HG02571 (cell line): ENCODE measurements around the gene FCN1.

ENCODE experiments used
- ATAC-seq: cut with Tn5 transposase; IDR thresholded peaks from one replicate; pipeline ENCODE4 v1.9.1; 2021; ENCODE audit warnings: mild to moderate bottlenecking, moderate library complexity; ENCODE audit not compliant: unreplicated experiment

The FCN1 gene

DNA sequence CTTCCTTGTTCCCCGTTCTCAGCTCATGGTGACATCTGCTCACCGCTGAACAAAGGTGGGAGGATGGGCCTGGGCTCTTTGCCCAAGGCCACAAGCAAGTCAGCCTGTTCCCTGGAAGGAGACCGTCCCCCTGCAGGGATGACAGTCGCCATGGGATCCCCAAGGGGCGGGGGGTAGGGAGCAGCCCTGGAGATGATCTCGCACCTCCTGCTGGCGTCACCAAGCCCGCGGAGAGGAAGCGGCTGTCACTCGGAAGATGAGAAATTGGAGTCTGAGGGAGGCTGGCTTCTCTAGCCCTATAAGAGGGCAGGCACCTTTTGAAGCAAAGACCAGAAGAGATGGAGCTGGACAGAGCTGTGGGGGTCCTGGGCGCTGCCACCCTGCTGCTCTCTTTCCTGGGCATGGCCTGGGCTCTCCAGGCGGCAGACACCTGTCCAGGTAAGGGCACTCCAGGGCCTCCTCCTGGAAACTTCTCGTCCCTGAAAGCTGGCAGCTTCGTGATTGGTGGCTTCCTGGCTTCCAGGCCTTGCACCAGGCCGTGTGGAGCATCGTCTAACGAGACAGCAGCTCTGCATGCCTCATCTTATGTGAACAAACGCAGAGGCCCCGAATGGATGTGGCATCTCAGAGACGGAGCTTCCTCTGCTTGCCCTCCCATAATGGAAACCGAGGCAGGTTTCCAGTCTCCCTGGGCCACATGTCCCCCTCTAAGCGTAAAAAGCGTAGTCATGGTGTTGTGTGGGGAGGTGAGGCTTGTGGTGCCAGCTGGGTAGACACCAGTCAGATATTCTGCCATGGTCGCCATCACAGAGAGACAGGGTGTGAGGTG, 37.0 kb downstream of the FCN1 start, which contains the start of gene FCN2:
Gene FCN2 (plus strand): TSS at position 327 of the 829 bp plus-strand sequence. CDS start 12 bp downstream, at position 339.
- ATAC-seq: no peak

DNA sequence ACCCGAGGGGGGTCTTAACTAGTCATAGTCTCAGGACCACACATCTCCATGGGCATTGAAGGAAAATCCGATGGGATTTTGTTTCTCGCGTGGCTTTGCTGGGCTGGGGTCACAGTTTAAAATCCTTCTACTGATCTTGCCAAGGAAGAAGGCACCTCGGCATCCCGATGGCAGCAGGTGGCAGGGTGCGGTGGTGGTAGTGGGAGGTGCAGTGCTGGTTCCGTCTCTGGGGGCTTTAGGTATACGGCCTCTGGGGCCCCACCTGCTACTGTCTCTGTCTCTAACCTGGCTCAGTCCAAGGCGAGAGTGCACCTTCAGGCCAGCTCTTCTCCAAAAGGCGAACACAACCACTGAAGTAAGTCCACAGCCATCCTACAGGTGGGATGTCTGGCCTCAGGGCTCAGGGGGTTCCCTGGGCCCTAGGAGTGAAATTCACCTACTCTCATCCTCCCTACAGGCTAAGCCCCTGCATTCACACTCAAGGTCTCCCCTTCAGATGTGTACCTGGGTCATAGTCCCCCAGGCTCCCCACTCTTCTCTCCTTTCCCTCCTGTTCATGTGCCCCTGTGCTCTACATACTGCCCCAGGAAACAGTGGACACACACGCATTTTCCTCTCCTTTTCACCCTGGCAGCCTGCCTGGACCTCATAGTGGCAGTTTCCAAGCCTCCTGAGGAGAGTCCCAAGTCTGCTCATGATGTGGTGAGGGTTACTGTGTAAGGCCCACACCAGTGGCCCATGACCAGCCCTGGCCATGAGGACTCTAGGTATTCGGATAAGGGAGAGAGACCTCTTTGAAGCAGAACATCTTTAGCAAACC, 37.8 kb downstream of the FCN1 start:
- ATAC-seq: no peak

DNA sequence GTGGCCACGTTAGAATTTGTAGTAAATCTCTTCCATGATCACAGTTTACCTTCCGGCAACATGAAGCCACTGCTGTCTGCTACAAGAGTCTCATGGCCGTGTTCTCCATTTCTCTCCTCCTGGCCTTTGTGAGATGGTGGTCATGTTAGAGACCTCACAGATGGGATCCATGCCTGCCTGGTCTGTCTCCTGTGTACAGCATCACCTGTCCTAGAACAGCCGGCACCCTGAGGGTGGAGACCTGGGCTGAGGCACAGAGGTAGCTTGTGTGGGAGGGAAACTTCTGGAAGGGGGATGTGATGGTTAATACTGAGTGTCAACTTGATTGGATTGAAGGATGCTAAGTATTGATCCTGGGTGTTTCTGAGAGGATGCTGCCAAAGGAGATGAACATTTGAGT, 40.2 kb downstream of the FCN1 start:
- no peak for ATAC-seq

DNA sequence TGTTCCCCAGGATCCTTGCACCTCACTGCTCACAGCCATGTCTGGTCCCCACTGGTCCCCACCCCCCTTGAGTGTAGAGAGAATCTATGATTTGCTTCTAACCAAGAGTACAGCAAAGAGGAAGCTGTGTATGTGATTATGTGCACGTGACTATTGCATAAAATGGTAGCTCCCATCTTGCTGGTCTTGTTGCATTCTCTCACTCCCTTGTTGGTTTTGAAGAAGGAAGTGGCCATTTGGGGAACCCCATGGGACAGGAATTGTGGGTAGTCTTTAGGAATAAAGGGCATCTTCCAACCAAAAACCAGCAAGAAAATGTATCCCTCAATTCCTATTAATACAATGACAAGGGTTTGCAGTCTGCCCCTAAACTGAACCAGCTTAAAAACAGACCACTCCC, 42.3 kb downstream of the FCN1 start:
- no peak for ATAC-seq

DNA sequence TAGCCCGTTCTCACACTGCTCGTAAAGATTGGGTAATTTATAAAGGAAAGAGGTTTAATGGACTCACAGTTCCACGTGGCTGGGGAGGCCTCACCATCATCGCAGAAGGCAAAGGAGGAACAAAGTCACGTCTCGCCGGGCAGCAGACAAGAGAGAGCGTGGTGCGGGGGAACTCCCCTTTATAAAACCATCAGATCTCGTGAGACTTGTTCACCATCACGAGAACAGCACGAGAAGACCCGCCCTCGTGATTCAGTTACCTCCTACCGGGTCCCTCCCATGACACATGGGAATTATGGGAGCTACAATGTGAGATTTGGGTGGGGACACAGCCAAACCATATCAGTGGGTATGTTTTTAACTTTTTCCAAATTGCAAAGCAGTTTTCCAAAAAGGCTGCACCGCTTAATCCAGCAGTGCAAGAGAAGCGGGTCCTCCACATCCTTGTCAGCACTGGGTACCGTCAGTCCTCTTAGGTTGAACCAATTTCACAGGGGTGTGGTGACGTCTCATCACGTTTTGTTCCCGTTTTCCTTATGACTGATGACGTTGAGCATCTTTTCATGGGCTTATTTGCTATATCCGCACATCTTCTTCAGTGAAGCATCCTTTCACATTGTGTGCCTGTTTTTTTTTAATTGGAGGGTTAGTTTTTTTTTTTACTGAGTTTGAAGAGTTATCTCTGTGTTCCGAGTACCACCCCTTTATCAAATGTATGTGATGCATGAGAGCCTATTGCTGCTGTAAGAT, 45.1 kb downstream of the FCN1 start:
- no peak for ATAC-seq

DNA sequence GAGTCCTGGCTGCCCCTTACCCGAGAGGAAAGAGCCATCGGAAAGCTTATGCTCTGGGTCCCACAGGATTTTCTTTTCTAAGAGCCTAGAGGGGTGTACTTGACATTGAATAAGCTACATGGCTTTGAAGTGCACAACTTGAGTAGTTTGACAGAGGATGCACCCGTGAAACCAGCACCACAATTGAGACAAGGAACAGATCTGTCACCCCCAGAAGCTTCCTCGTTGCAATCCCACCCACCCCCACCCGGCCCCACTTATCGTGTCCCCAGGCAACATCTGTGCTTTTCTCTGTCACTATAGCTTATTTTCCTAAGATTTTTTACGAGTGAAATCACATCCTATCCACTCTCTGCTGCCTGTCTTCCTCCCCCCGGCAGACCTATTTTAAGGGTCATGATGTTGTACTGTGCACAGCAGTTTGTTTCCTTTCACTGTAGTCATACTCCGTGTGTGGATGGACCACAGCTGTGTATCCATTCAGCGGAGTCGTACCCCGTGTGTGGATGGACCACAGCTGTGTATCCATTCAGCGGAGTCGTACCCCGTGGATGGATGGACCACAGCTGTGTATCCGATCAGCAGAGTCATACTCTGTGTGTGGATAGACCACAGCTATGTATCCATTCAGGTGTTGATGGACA, 45.9 kb downstream of the FCN1 start:
- ATAC-seq: no peak

DNA sequence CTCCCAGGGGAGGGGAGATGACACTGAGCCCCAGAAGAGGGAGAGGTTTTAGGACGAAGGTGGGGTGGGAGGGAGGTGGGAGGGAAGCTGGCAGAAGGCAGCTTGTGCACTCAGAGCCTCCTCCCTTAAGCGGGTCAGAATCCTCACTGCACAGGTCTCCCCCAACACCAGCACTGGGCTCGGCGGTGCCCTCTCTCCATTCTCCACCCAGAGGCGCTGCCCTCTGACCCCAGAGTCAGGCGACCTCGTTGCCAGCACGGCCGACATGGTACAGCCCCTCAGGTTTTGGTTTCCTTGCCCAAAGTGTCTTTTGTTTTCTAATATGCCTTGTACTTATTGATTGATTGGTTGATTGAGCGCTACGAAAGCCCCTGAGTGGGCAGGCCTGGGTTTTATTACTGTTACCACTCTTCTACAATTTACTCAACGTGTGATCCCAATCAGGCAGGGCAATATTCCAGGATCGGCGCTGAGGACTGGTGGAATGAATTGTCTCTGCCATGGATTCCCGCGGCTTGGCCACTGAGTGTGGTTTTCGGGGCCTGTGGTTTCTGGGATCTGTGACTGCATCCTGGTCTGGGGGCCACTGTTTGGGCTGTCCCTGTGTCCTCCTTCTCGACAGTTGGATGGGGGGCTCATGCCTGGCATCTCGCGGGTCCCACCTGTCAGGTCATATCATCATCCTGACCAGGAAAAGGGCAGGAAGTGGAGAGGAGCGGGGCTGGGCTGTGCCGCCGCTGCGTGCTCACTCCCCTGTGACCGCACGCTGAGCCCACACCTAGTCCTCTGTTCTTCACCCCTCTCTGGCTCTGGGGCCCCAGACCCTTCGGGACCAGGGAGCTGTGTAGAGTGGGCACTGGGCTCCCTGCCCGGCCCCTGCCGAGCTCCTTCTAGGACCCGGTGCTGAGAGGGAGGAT, 46.7 kb downstream of the FCN1 start:
- no peak for ATAC-seq

DNA sequence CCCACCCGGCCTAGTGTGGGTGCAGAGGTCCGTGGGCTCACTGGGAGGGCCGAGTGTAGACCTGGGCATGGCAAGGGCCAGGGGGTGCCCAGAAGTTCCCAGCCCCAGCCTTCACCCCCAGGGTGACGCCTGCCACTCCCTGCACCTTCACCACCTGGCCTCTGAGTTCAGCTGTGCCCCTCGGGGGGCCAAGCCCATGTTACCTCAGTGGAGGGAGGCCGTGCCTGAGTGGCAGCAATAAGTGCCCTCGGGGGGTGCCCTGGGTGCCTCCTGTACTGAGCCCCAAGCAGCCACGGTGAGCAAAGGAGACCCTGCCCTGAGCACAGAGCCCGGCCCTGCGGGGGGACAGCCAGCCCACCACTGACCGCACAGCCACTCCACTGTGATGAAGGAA, 47.4 kb downstream of the FCN1 start:
- ATAC-seq: no peak

DNA sequence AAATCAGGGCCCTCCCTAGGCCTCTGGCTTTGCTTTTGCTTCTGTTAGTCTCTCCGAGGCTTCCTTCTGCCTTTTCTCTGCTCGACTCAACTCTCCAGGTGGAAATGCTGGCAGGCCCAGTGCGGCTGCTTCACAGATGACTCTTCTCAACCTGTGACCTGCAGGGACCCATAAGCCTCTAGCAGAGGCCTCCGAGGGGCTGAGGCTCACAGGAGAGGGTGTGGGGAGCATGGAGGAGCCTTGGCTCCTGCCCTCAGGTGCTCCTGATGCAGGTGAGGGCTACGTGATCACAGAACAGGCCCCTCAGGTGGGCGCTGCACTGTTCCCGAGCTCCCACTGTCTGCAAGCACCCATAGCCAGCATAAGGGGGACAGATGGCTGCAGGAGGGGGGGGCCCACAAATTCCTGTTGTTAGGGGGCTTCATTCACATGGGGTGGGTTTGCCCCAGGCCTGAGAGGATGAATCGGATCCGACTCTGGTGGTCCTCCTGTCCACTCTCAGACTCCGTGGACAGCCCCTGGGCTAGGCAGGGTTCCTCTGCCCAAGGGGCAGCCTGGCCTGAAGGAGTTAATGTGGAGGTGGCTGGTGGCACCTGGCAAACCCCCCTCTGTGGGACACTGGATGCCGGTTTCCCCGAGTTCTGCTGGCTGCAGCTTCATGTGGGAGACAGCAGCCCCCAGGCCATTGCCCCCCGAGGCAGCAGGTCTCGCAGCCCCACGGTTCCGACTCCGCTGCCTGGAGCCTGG, 48.0 kb downstream of the FCN1 start:
- ATAC-seq: no peak

DNA sequence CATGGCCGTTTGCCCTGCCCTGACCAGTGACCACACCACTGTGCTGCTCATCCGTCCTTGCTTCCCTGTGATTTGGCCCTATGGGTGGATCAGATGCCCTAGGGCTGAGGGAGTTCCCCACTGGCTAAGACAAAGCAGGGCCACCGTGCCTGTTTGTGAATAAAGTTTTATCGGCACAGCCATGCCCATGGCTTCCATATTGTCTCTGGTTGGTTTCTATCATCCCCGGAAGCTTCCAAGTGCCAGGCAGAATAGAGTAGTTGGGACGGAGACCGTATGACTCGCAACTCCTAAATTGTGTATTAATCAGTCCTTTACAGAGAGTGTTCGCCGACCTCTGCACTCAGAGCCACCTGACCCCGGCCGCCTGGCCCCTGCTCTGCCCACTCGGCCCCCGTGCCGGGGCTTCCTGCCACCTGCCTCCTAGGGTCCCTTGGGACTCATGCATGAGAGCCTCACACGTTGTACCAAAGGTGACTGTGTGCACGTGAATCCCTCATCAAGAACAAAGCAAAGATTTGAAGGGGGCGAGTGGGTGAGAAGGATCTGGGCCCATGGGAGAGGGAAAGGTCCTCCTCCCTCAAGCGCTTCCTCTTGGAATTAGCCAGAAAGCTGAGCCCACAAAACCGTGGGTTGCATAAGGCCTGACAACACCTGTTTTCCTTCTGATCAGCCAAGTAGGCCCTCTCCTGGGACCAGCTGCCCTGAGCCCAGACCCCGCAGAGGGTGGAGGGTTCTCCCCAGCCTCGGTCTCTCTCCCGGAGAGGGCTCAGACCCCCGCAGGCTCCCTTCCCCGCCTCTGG, 48.8 kb downstream of the FCN1 start:
- ATAC-seq: no peak

DNA sequence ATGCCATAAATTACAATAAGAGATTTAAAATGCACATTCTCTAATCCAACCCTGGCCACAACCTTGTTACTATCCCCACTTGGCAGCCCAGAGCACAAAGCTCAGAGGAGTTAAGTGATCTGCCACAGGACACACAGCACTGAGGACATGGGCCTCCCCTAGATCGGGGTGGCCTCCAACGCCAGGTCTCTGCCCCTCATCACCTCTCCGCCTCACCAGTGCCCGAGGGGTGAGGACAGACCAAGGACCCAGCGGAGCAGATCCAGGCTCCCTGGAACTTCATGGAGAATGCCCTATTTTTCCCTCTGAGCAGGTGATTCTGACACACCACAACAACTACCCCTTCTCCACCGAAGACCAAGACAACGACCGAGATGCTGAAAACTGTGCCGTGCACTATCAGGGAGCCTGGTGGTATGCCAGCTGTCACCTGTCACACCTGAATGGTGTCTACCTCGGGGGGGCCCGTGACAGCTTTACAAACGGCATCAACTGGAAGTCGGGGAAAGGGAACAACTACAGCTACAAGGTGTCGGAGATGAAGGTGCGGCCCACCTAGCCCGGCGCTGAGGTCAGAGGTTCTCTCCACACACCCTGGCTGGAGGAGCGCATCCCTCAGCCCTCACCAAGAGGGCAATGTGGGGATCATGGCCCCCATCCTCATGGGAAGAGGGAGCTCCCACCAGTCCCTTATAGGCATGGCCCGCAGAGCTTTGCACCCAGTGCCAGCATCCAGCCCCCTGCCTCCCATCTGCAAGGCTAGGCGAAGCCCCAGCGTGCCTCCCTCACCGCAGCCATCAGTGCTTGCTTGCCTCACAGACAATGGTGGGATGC, 49.6 kb downstream of the FCN1 start:
- ATAC-seq: no peak

DNA sequence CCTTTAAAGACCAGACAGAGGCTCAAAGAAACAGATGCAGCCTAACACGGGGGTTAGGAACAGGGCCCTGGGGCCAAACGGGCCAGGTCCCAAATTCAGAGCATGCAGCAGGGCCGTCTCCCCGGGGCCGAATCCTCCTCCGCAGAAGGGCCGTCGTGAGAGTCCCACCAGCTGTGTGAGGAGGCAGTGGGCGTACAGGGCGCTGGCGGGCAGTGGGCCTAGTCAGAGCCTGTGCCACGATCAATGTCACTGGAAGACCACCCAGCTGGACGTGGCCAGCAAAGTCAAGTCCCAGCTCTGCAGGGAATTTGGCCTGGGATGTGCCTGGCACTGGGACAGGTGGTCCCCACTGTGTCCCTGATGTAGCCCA, 52.9 kb downstream of the FCN1 start:
- ATAC-seq: no peak

DNA sequence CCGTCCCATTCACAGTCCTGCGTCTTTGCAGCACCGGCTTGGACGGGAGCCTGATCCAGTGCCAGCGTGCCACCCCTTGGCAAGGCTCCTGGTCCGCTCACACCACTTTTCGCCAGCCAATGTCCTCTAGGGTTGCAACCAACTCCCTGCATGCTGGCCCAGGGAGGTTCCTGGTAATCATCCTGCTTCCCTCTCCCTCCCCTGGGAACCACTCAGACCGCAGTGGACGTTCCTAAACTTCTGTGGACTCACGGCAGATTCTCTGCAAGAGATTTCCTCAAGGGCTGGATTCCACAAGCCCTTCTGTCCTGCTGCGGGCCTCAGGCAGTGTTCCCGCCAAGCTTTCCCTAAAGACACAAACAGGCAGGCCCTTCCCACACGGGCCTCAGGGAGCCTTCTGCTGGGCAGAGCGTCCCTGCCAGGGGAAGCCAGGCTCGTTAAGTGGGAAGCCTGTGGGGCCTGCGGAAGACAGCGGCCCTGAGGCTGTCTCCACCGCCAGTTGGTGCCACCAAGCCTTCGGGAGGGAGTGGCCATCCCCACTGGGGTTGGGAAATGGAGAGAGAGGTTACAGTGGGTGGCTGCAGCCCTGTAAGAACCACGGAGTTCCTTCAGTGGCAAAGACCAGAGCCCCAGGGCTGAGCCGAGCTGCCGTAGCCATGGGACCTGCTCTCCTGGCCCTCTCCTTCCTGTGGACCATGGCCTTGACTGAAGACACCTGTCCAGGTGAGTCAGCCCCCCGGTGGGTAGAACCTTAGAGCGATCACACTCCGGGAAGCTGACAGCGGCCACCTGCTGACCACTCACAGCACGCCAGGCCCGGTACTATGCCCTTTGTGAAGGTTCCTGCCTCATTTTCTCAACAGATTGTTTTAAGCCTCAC, 53.5 kb downstream of the FCN1 start:
- ATAC-seq: no peak

DNA sequence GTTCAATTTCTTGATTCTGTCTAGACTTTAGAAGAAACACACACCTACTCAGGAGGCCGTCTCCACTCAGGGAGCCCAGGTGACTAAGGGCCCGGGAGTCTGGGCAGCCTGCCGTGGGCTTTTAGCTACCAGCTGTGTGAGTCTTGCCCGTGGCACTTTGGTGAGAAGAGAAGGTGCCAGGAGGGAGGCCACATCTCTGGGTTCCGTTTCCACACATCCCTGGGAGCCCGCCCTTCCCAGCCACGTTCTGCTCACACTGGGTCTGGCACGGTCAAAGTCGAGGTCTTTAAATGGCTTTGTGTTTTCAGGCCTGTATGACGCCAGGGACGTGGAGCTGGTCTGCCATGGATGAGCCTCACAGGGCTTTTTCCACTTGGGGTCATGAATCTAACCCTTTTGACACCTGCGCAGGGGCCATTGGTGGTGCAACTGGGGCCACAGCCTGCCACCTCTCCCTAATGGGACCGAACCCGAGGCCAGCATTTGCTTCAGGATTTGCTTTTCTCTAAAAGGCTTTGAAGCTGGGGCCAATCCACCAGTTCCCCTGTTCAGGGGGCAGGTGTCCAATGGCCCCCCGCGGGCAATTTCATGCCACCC, 54.3 kb downstream of the FCN1 start:
- no peak for ATAC-seq

DNA sequence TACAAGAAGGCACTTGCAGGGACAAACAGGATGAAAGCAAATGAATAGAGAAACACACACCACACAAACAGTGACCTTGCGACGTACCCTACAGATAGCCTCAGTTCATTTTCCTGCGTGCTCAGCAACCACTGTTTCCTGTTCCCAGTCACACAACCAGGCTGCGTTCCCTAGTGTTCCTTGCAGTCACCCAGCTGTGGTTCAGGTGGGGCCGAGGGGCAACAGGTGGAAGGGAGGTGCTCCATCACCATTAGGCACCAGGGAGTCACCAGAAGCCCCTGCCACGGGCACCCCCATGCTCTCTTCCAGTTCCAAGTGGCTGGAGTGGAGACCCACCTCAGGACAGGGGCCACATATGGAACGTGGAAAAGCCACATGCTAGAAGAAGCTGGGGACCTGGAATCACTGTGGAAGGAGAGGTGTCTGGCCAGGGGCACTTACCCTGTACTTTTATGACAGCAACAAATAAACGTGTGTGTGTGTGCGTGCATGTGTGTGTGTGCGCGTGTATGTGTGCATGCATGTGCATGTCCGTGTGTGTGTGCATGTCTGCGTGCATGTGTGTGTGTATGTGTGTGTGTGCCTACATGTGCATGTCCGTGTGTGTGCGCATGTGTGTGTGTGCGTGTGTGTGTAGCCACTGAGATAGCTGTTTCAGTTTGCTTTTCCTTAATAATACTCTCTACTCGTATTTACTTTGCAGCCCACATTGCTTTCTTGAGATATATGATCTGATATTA, 55.9 kb downstream of the FCN1 start:
- no peak for ATAC-seq
